Endothelial cell of umbilical vein (primary cell): ENCODE results near the gene DCLRE1A. TPM values are rescaled to one million over a fixed set of nuclear protein-coding genes. Genes with fewer than 3 reads are reported as not detected.

Source experiments
- BruUV-seq: library from RNA; stranded (reverse); fragments of 400-500 nt; replicated peaks from 2 replicates; lab custom pipeline; 2021; lab: Mats Ljungman, UMichigan
- CTCF ChIA-PET: fragments of 300-600, 350-600 bp; sonication (Branson Sonifier 250); formaldehyde crosslinking; loops from one replicate; lab custom pipeline; 2021; ENCODE audit warnings: antibody characterized with exemption, inconsistent platforms; lab: Charles Lee
- POLR2A ChIA-PET: fragments of 300-600, 350-600 bp; sonication (Branson Sonifier 250); formaldehyde crosslinking; loops from one replicate; lab custom pipeline; 2021; ENCODE audit warnings: antibody characterized with exemption, inconsistent platforms; lab: Charles Lee
- DNase-seq: peaks from one replicate; pipeline ENCODE4 v3.0.0-alpha.2; 2011; ENCODE audit warnings: low read depth, low spot score
- FAIRE-seq: peaks from 2 replicates; lab custom pipeline; 2011; peaks lifted over from hg19 to GRCh38; lab: Jason Lieb, UNC
- H2AFZ ChIP-seq: 2 replicates; pipeline ENCODE4 v1.6.0; 2012; ENCODE audit warnings: low read depth, low read length, control low read depth, inconsistent platforms
- H3K27ac ChIP-seq: 2 replicates; pipeline ENCODE4 v1.5.1; 2011; ENCODE audit warnings: low read depth, mild to moderate bottlenecking, control low read depth, low read length, moderate library complexity; ENCODE audit not compliant: insufficient read depth
- H3K27me3 ChIP-seq, 2 experiments: 2 replicates each; pipeline versions ENCODE4 v1.6.0 to v1.6.1; 2011; ENCODE audit warnings: low read length in 2 of 2, mixed read lengths in 1 of 2; ENCODE audit not compliant: control insufficient read depth in 2 of 2, insufficient read depth in 2 of 2
- H3K36me3 ChIP-seq, 2 experiments: 2 replicates in 1 of 2; 3 replicates in 1 of 2; pipeline ENCODE4 v1.5.1; 2011; ENCODE audit warnings: low read length in 2 of 2, mild to moderate bottlenecking in 1 of 2, moderate library complexity in 1 of 2; ENCODE audit not compliant: control insufficient read depth in 2 of 2, insufficient read depth in 2 of 2; ENCODE audit errors: extremely low read depth in 1 of 2
- H3K4me1 ChIP-seq: 3 replicates; pipeline ENCODE4 v1.5.1; 2011; ENCODE audit warnings: mild to moderate bottlenecking, low read length; ENCODE audit not compliant: control insufficient read depth, insufficient read depth; ENCODE audit errors: extremely low read depth
- H3K4me2 ChIP-seq: 2 replicates; pipeline ENCODE4 v1.6.1; 2011; ENCODE audit warnings: low read length, control low read depth, mixed read lengths; ENCODE audit not compliant: insufficient read depth
- H3K4me3 ChIP-seq, 3 experiments: fragments of 200-600 bp in 1 of 3; sonication (generic), shearing (Covaris generic) in 1 of 3; replicated peaks in 1 of 3; 2 replicates each; pipeline ENCODE4 v1.5.1; 2011 to 2016; ENCODE audit warnings: control low read depth in 3 of 3, low read length in 3 of 3, mild to moderate bottlenecking in 2 of 3, inconsistent platforms in 1 of 3, low read depth in 1 of 3, moderate library complexity in 1 of 3; ENCODE audit not compliant: insufficient read depth in 1 of 3
- H3K79me2 ChIP-seq: 2 replicates; pipeline ENCODE4 v1.6.0; 2012; ENCODE audit warnings: low read length, inconsistent platforms; ENCODE audit not compliant: control insufficient read depth, insufficient read depth
- H3K9ac ChIP-seq: replicated peaks from 2 replicates; pipeline ENCODE3; 2011; ENCODE audit warnings: low read length, control low read depth; ENCODE audit not compliant: insufficient read depth; ENCODE audit errors: extremely low read depth
- H3K9me1 ChIP-seq: replicated peaks from 3 replicates; pipeline ENCODE4 v1.6.0; 2011; ENCODE audit warnings: mild to moderate bottlenecking, low read length; ENCODE audit not compliant: control insufficient read depth, insufficient read depth; ENCODE audit errors: extremely low read depth
- H3K9me3 ChIP-seq: replicated peaks from 2 replicates; pipeline ENCODE4 v1.5.1; 2012; ENCODE audit warnings: low read length, inconsistent platforms; ENCODE audit not compliant: control insufficient read depth, insufficient read depth
- H4K20me1 ChIP-seq: replicated peaks from 2 replicates; pipeline ENCODE3; 2011; ENCODE audit warnings: mild to moderate bottlenecking, low read length; ENCODE audit not compliant: control insufficient read depth, insufficient read depth; ENCODE audit errors: extremely low read depth
- EZH2 ChIP-seq: IDR thresholded peaks from 2 replicates; pipeline ENCODE4 v1.6.1; 2012; ENCODE audit warnings: borderline replicate concordance, low read depth, mild to moderate bottlenecking, moderate library complexity, low read length, inconsistent platforms; ENCODE audit not compliant: severe bottlenecking
- FOS ChIP-seq: IDR thresholded peaks from 2 replicates; pipeline ENCODE4 v1.6.1; 2011; ENCODE audit warnings: mild to moderate bottlenecking, low read length, moderate library complexity, borderline replicate concordance; ENCODE audit not compliant: insufficient read depth
- GATA2 ChIP-seq: IDR thresholded peaks from 2 replicates; pipeline ENCODE4 v1.7.0; 2011; ENCODE audit warnings: low read depth, mild to moderate bottlenecking, moderate library complexity, mixed read lengths, low read length; ENCODE audit not compliant: insufficient read length, insufficient read depth
- JUN ChIP-seq: IDR thresholded peaks from 2 replicates; pipeline ENCODE4 v1.6.1; 2011; ENCODE audit warnings: borderline replicate concordance, low read depth; ENCODE audit not compliant: insufficient read length, insufficient read depth
- MYC ChIP-seq: IDR thresholded peaks from one replicate; pipeline ENCODE4 v1.6.1; 2011; ENCODE audit warnings: mild to moderate bottlenecking, low read depth, low read length
- POLR2AphosphoS5 ChIP-seq: IDR thresholded peaks from 2 replicates; pipeline ENCODE4 v1.6.1; 2012; ENCODE audit warnings: low read depth, mild to moderate bottlenecking, control low read depth, low read length, moderate library complexity; ENCODE audit not compliant: insufficient read depth
- dilution Hi-C: fragments of 300-500 bp; cut with MboI; formaldehyde crosslinking; loops from one replicate; pipeline ENCODE4 v1.15.0; 2019; ENCODE audit warnings: low sequenced_read_pairs; ENCODE audit not compliant: extremely low pct_ligation_motif_present
- intact Hi-C: fragments of 100-400 bp; cut with micrococcal nuclease; formaldehyde crosslinking; loops from one replicate; pipeline ENCODE4 v1.10.0; 2022
- polyA plus RNA-seq, 4 experiments: library from polyadenylated mRNA; depleted of rRNA in 3 of 4; stranded (reverse) in 3 of 4; unstranded in 1 of 4; fragments of >200 nt; gene quantifications; 2 replicates each; pipeline versions ENCODE4 v1.2.1 to v1.2.3, GENCODE V29; 2011 to 2012; ENCODE audit warnings: missing spikeins in 1 of 4
- total RNA-seq: library from RNA; stranded (reverse); gene quantifications from 2 replicates; pipeline ENCODE4 v1.2.3, GENCODE V29; 2021

DCLRE1A gene
- total and polyA plus RNA-seq, 2 donors (not counting 3 experiments of a cell fraction or from before 2014, with no cell fraction given): 3.6 to 6.7 TPM

DNA sequence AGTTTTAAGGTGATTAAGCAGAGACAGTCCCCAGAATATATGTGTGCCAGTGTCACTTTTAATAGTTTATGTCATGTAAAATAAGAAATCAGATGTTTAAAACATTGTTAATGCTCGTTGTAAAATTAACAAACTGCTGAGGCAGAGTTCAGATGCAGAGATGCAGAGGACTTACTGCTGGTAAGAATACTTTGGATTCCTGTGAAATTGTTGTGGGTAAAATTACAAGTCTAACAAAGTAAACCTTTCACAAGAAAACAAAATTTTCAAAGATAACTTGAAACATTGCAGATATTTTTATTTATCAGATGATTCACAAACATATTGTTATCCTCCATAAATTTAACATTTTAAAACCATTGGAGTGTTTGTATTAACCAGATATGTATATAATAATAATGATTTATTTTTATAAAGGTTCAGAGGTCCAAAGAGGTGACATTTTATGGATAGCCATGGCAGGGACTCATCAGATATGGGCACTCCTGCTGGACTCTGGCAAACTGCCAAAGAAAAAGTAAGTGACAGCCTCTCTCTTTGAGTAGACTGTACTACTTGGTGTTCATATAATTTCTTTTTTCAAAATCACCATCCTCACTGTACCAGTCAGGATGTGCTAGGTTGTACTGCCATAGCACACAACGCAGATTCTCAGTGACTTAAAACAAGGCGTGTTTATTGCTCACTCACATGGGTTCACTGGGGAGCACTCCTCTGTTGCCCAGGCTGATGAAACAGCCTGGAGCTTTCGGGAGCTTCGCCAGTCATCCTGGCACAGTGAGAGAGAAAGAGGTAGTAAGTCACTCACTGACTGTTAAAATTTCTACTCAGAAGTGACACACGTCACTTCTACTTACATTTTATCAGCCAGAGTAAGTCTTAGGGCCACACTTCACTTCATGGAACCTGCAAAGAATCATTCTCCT, 44.1 kb upstream of the DCLRE1A start:
- Histone ChIP-seq H3K27ac (no peak overlapping the region), H3K9ac (no peak overlapping the region), H3K4me1 (peaks cover 9% of the 10 kb centered on the region), H3K79me2 (no peaks in the 10 kb centered on the region), H3K9me1 (no peaks in the 10 kb centered on the region), H2AFZ (no peak overlapping the region), H4K20me1 (no peaks in the 10 kb centered on the region), H3K4me3 (no peak overlapping the region), H3K27me3 (no peaks in the 10 kb centered on the region), H3K9me3 (no peaks in the 10 kb centered on the region), H3K4me2 (no peak overlapping the region), H3K36me3 (peaks cover 0 to 17% of the 10 kb centered on the region in 2 experiments)
- CTCF ChIA-PET: interaction anchor here (1.0 to 1.2 kb wide), 2 partner anchors 25 to 205 kb away, joined by 3 read pairs; no protein-coding TSS in a partner anchor
- no peak for TF ChIP-seq EZH2
- no peak for TF ChIP-seq JUN
- no peak for TF ChIP-seq FOS
- TF ChIP-seq GATA2: no peak
- no peak for TF ChIP-seq MYC
- no peak for FAIRE-seq
- BruUV-seq: no TSS peak
- POLR2A ChIA-PET: no interaction called here
- dilution Hi-C loops: no loop called here
- intact Hi-C loops: no loop called here
- DNase-seq: no peak

DNA sequence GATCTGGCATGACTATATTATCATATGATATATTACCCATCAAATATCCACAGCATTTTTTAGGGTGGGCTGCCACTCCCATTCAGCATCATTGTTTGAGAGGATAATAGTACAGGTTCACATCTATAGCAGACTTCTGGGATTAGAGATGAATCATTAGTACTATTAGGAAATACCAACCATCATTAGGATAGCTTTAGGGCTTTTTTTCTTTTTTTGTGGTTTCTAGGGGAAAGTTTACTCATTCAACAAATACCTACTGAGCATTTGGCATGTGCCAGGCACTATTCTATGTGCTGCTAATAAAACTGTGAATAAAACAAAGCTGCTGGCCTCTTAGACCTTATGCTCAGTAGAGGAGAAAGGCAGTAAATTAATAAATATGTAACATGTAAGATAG, 41.1 kb upstream of the DCLRE1A start:
- Histone ChIP-seq H3K9ac (no peak overlapping the region), H3K4me3 (no peak overlapping the region), H3K27me3 (no peaks in the 10 kb centered on the region), H3K36me3 (peaks cover 0 to 4% of the 10 kb centered on the region in 2 experiments), H3K9me3 (no peaks in the 10 kb centered on the region), H2AFZ (no peak overlapping the region), H3K9me1 (no peaks in the 10 kb centered on the region), H3K4me2 (peak overlapping the region; percentile 18), H3K4me1 (peaks cover 9% of the 10 kb centered on the region), H4K20me1 (no peaks in the 10 kb centered on the region), H3K79me2 (no peaks in the 10 kb centered on the region), H3K27ac (no peak overlapping the region)
- TF ChIP-seq FOS (peak; percentile 65), POLR2AphosphoS5 (no peak), EZH2 (no peak), GATA2 (no peak)
- dilution Hi-C loops: no loop called here
- ChIA-PET POLR2A (no interaction called here), CTCF (interaction anchor here (0.7 to 1.6 kb wide), 7 partner anchors 9 to 36 kb away, joined by 3 to 5 read pairs (median 3); no protein-coding TSS in a partner anchor)
- intact Hi-C loops: no loop called here
- BruUV-seq: no TSS peak
- no peak for FAIRE-seq
- no peak for DNase-seq
